CD4-positive, alpha-beta memory T cell (primary cell): ENCODE data around the gene NUBPL. TPM values are rescaled to one million over a fixed set of nuclear protein-coding genes. Genes with fewer than 3 reads are reported as not detected.
"Not testable (repeated sequence)": the region's sequence is repeated elsewhere in the genome, so short reads cannot be mapped to it uniquely, and the experiment has no call there.

Source experiments
- CTCF ChIA-PET: fragments of 350-600 bp; sonication (Branson Sonifier 250); formaldehyde crosslinking; loops from one replicate; lab custom pipeline; 2021; ENCODE audit warnings: inconsistent platforms; ENCODE audit not compliant: partially characterized antibody; lab: Charles Lee
- POLR2A ChIA-PET: fragments of 350-600 bp; sonication (Branson Sonifier 250); formaldehyde crosslinking; loops from one replicate; lab custom pipeline; 2021; ENCODE audit not compliant: partially characterized antibody; lab: Charles Lee
- DNase-seq, 5 donors: peaks; one replicate each; pipeline versions ENCODE4 v3.0.0 to v3.0.0-alpha.2; 2020 to 2022; ENCODE audit warnings: mixed read lengths in 1 of 5
- H3K27ac ChIP-seq: one replicate; pipeline ENCODE4 v1.7.0; 2013; ENCODE audit warnings: low read depth, low read length
- H3K27me3 ChIP-seq: 2 replicates; pipeline ENCODE4 v1.7.0; 2013; ENCODE audit warnings: mild to moderate bottlenecking, low read length, moderate library complexity; ENCODE audit not compliant: insufficient read depth
- H3K36me3 ChIP-seq: 2 replicates; pipeline ENCODE4 v1.7.0; 2013; ENCODE audit warnings: mild to moderate bottlenecking, low read length, moderate library complexity; ENCODE audit not compliant: insufficient read depth
- H3K4me1 ChIP-seq: 2 replicates; pipeline ENCODE4 v1.7.0; 2013; ENCODE audit warnings: mild to moderate bottlenecking, low read length, moderate library complexity; ENCODE audit not compliant: insufficient read depth
- H3K4me3 ChIP-seq, 2 donors: one replicate each; pipeline ENCODE4 v1.7.0; 2013; ENCODE audit warnings: low read length in 2 of 2, mild to moderate bottlenecking in 1 of 2
- H3K9me3 ChIP-seq, 2 donors: one replicate each; pipeline ENCODE4 v1.7.0; 2013; ENCODE audit warnings: low read length in 2 of 2, control low read depth in 1 of 2; ENCODE audit not compliant: control insufficient read depth in 1 of 2
- H3K27ac Mint-ChIP-seq, 7 donors: one replicate each; pipeline ENCODE4 v1.8.0; 2020 to 2021; ENCODE audit warnings: mixed read lengths in 7 of 7, mild to moderate bottlenecking in 6 of 7, inconsistent platforms in 3 of 7, moderate library complexity in 3 of 7
- H3K27me3 Mint-ChIP-seq, 2 donors: one replicate each; pipeline ENCODE4 v1.8.0; 2020 to 2021; ENCODE audit warnings: mixed read lengths in 2 of 2
- H3K36me3 Mint-ChIP-seq, 2 donors: one replicate each; pipeline ENCODE4 v1.8.0; 2020 to 2021; ENCODE audit warnings: mixed read lengths in 2 of 2, inconsistent platforms in 1 of 2, mild to moderate bottlenecking in 1 of 2
- H3K4me1 Mint-ChIP-seq, 4 donors: one replicate each; pipeline ENCODE4 v1.8.0; 2020 to 2021; ENCODE audit warnings: mixed read lengths in 4 of 4, mild to moderate bottlenecking in 1 of 4
- H3K4me3 Mint-ChIP-seq, 8 donors: one replicate each; pipeline ENCODE4 v1.8.0; 2020 to 2021; ENCODE audit warnings: mixed read lengths in 8 of 8, mild to moderate bottlenecking in 7 of 8, moderate library complexity in 6 of 8, inconsistent platforms in 3 of 8
- H3K9me3 Mint-ChIP-seq, 8 donors: one replicate each; pipeline ENCODE4 v1.8.0; 2020 to 2021; ENCODE audit warnings: mixed read lengths in 8 of 8, mild to moderate bottlenecking in 5 of 8, inconsistent platforms in 3 of 8, moderate library complexity in 1 of 8
- intact Hi-C: fragments of 100-400 bp; cut with micrococcal nuclease; formaldehyde crosslinking; loops from one replicate; pipeline ENCODE4 v1.15.1; 2023
- polyA plus RNA-seq, 2 donors: library from polyadenylated mRNA; unstranded; fragments of 300-500 nt; fragmentation: Illumina TruSeq; gene quantifications; one replicate each; pipeline ENCODE4 v1.2.3, GENCODE V29; 2021
- total RNA-seq, 2 experiments: library from RNA; stranded (reverse); gene quantifications; one replicate each; pipeline ENCODE4 v1.2.3, GENCODE V29; 2021

The NUBPL gene
- total and polyA plus RNA-seq, 4 experiments from 2014 or later = 7.2 to 10.1 (median 7.4) TPM

- POLR2A ChIA-PET = no interaction called here
- peaks cover 0 to 2% (median 0%) of the 10 kb centered on the region in 8 donors for H3K9me3 Mint-ChIP-seq
- DNase-seq = no peak
- H3K4me3 Mint-ChIP-seq = no peak overlapping the region
- Histone ChIP-seq H3K36me3 (no peaks in the 10 kb centered on the region), H3K27me3 (no peaks in the 10 kb centered on the region), H3K4me3 (no peak overlapping the region), H3K27ac (no peak overlapping the region), H3K9me3 (no peaks in the 10 kb centered on the region), H3K4me1 (no peaks in the 10 kb centered on the region)
- H3K27ac Mint-ChIP-seq = no peak overlapping the region
- peaks cover 0 to 4% (median 2%) of the 10 kb centered on the region in 4 donors for H3K4me1 Mint-ChIP-seq
- CTCF ChIA-PET = interaction anchor here (1.0 kb wide), 1 partner anchor 21 kb away, joined by 5 read pairs; no protein-coding TSS in a partner anchor
- peaks cover 0 to 8% of the 10 kb centered on the region in 2 donors for H3K36me3 Mint-ChIP-seq
- H3K27me3 Mint-ChIP-seq = no peaks in the 10 kb centered on the region
- intact Hi-C loops = no loop called here
These were observed 30.9 kb downstream of the NUBPL start for GRCh38 chr14:31592122-31592521.

DNA sequence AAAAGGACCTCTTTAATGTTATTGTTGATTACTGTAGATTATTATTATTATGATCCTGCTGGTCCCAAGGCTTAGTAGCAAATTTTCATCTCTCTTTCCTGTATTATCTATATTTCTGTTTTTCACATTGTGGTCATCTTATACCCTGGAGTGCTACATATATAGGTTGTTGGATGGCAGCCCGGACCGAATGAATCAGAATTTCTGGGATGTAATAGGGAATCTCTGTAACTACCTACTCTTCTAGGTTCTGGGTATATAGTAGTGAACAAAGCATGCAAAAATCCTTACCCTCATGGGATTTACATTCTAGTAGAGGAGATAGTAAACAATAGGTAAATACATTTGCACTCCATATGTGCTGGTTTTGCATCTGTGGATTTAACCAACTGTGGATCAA lies 31.4 kb downstream of the NUBPL start:
- Mint-ChIP-seq H3K9me3 (peaks cover 0 to 2% (median 0%) of the 10 kb centered on the region in 8 donors), H3K27me3 (no peaks in the 10 kb centered on the region), H3K27ac (no peak overlapping the region), H3K4me1 (peaks cover 0 to 4% (median 2%) of the 10 kb centered on the region in 4 donors), H3K36me3 (peaks cover 0 to 7% of the 10 kb centered on the region in 2 donors), H3K4me3 (no peak overlapping the region)
- ChIA-PET CTCF (no interaction called here), POLR2A (no interaction called here)
- no peaks in the 10 kb centered on the region for H3K27me3 ChIP-seq
- no peaks in the 10 kb centered on the region for H3K36me3 ChIP-seq
- no peaks in the 10 kb centered on the region for H3K4me1 ChIP-seq
- intact Hi-C loops = no loop called here
- no peak overlapping the region for H3K4me3 ChIP-seq
- no peak for DNase-seq
- H3K27ac ChIP-seq = no peak overlapping the region
- no peaks in the 10 kb centered on the region for H3K9me3 ChIP-seq

DNA sequence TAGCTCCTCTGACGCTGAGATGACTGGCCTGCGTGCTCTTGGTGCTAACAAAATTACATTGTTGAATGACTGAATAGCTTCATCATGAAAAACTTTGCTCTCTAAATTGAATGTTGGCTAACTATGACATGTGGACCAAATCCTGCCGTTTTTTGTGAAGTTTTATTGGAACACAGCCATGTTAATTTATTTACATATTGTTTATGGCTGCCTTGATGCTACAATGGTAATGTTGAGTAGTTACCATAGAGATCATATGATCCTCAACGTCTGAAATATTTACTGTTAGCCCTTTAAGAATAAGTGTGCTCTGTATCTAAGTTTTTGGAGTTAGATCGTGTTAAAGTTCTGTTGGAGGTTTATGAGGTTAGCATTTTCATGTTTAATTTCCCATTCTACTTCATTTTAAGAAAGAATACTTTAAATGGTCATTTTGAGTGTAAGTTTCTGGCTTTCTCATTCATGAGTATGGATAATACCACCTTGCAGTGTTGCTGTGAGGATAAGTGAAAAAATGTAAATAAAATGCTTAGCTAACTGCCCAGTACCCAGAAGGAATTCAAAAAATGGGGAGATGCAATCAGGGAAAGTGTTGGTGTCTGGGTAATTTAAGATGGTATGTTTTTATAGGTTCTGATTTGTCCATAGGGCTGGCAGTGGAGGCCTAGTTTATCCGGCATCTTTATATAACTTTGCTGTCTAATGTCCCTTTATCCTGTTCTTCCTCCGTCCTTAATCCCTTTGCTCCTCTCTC lies 35.3 kb downstream of the NUBPL start:
- no peaks in the 10 kb centered on the region for H3K27me3 Mint-ChIP-seq
- Histone ChIP-seq H3K27me3 (no peaks in the 10 kb centered on the region), H3K36me3 (no peaks in the 10 kb centered on the region), H3K4me1 (no peaks in the 10 kb centered on the region), H3K4me3 (no peak overlapping the region), H3K9me3 (no peaks in the 10 kb centered on the region), H3K27ac (no peak overlapping the region)
- no peak overlapping the region for H3K4me3 Mint-ChIP-seq
- no peak for DNase-seq
- H3K9me3 Mint-ChIP-seq = peaks cover 0 to 14% (median 3%) of the 10 kb centered on the region in 8 donors
- ChIA-PET CTCF (no interaction called here), POLR2A (no interaction called here)
- peaks cover 22 to 39% of the 10 kb centered on the region in 2 donors for H3K36me3 Mint-ChIP-seq
- peaks cover 0 to 4% (median 2%) of the 10 kb centered on the region in 4 donors for H3K4me1 Mint-ChIP-seq
- intact Hi-C loops = no loop called here
- peak overlapping the region in 1 of 7 donors; percentile 0 for H3K27ac Mint-ChIP-seq

DNA sequence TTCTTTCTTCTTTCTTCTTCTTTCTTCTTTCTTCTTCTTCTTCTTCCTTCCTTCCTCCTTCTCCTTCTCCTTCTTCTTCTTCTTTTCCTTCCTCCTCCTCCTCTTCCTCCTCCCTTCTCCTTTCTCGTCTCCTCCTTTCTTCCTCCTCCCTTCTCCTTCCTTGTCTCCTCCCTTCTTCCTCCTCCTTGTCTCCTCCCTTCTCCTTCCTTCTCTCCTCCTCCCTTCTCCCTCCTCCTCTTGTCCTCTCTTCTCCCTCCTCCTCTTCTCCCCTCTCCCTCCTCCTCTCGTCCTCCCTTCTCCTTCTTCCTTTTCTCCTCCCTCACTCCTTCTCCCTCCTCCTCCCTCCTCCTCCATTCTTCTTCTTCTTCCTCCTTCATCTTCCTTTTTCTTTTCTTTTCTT lies 44.5 kb downstream of the NUBPL start:
- Mint-ChIP-seq H3K36me3 (peaks cover 31 to 43% of the 10 kb centered on the region in 2 donors), H3K4me3 (no peak overlapping the region), H3K27me3 (no peaks in the 10 kb centered on the region), H3K9me3 (peaks cover 0 to 29% (median 18%) of the 10 kb centered on the region in 8 donors), H3K4me1 (peaks cover 0 to 2% (median 0%) of the 10 kb centered on the region in 4 donors), H3K27ac (peak overlapping the region in 1 of 7 donors; percentile 57)
- DNase-seq = no peak
- Histone ChIP-seq H3K9me3 (no peaks in the 10 kb centered on the region), H3K36me3 (no peaks in the 10 kb centered on the region), H3K4me1 (no peaks in the 10 kb centered on the region), H3K27me3 (no peaks in the 10 kb centered on the region), H3K27ac (no peak overlapping the region), H3K4me3 (no peak overlapping the region)
- ChIA-PET POLR2A (no interaction called here), CTCF (no interaction called here)
- intact Hi-C loops = no loop called here

DNA sequence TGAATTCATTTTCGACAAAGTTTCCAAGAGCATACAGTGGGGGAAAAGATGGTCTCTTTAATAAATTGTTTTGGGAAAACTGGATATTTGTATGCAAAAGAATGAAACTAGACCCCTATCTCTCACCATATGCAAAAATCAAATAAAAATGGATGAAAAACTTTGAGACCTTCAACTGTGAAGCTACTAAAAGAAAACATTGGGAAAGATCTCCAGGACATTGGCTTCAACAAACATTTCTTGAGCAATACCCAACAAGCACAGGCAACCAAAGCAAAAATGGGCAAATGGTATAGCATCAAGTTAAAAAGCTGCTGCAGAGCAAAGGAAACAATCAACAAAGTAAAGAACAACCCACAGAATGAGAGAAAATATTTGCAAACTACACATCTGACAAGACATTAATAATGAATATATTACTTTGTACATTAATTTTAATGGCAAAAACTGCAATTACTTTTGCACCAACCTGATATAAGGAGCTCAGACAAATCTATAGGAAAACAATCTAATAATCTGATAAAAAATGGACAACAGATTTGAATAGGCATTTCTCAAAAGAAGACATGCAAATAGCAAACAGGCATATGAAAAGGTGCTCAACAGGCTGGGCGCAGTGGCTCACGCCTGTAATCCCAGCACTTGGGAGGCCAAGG lies 50.7 kb downstream of the NUBPL start:
- Histone ChIP-seq H3K4me3 (no peak overlapping the region), H3K36me3 (no peaks in the 10 kb centered on the region), H3K4me1 (no peaks in the 10 kb centered on the region), H3K9me3 (no peaks in the 10 kb centered on the region), H3K27me3 (no peaks in the 10 kb centered on the region), H3K27ac (no peak overlapping the region)
- no peak for DNase-seq
- no peak overlapping the region for H3K4me3 Mint-ChIP-seq
- ChIA-PET POLR2A (no interaction called here), CTCF (no interaction called here)
- H3K9me3 Mint-ChIP-seq = peaks cover 10 to 53% (median 25%) of the 10 kb centered on the region in 8 donors
- no peaks in the 10 kb centered on the region for H3K27me3 Mint-ChIP-seq
- H3K4me1 Mint-ChIP-seq = peaks cover 0 to 2% (median 0%) of the 10 kb centered on the region in 4 donors
- no peak overlapping the region for H3K27ac Mint-ChIP-seq
- peaks cover 24 to 28% of the 10 kb centered on the region in 2 donors for H3K36me3 Mint-ChIP-seq
- intact Hi-C loops = no loop called here

DNA sequence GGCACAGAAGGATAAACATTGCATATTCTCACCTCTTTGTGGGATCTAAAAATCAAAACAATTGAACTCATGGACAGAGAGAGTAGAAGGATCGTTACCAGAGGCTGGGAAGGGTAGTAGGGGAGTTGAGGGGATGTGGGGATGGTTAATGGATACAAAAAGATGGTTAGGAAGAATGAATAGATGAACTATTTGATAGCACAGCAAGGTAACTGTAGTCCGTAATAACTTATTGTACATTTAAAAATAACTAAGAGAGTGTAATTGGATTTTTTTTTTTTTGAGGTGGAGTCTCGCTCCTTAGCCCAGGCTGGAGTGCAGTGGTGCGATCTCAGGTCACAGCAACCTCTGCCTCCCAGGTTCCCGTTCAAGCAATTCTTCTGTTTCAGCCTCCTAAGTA lies 52.0 kb downstream of the NUBPL start:
- Histone ChIP-seq H3K4me3 (no peak overlapping the region), H3K27ac (no peak overlapping the region), H3K9me3 (no peaks in the 10 kb centered on the region), H3K4me1 (no peaks in the 10 kb centered on the region), H3K36me3 (no peaks in the 10 kb centered on the region), H3K27me3 (no peaks in the 10 kb centered on the region)
- Mint-ChIP-seq H3K27me3 (no peaks in the 10 kb centered on the region), H3K36me3 (peaks cover 26 to 28% of the 10 kb centered on the region in 2 donors), H3K27ac (no peak overlapping the region), H3K4me3 (no peak overlapping the region), H3K4me1 (peaks cover 0 to 3% (median 1%) of the 10 kb centered on the region in 4 donors), H3K9me3 (peaks cover 5 to 50% (median 25%) of the 10 kb centered on the region in 8 donors)
- no peak for DNase-seq
- intact Hi-C loops = no loop called here
- ChIA-PET CTCF (no interaction called here), POLR2A (no interaction called here)

GRCh38 chr14:31618884-31619283 lies 57.7 kb downstream of the NUBPL start:
- intact Hi-C loops, POLR2A ChIA-PET, H3K27me3 Mint-ChIP-seq, CTCF ChIA-PET, H3K9me3 ChIP-seq, H3K4me1 Mint-ChIP-seq, H3K27ac ChIP-seq, H3K27me3 ChIP-seq, H3K36me3 ChIP-seq, H3K4me3 ChIP-seq, H3K4me1 ChIP-seq, H3K4me3 Mint-ChIP-seq, H3K27ac Mint-ChIP-seq, DNase-seq: not testable (repeated sequence)
- H3K9me3 Mint-ChIP-seq = peaks cover 13 to 67% (median 54%) of the 10 kb centered on the region in 8 donors
- peaks cover 64 to 70% of the 10 kb centered on the region in 2 donors for H3K36me3 Mint-ChIP-seq
